Thyroid gland (tissue), 4 donors: ENCODE measurements around the gene VEPH1.

ENCODE experiments used
- CTCF ChIP-seq, 6 experiments: fragments of 200-600 bp in 3 of 6; fragments of 450-650 bp in 3 of 6; sonication (generic) in 3 of 6; IDR thresholded peaks; one replicate each; pipeline ENCODE4 v1.5.1; 2016 to 2019; ENCODE audit warnings: antibody characterized with exemption in 6 of 6, mild to moderate bottlenecking in 2 of 6, inconsistent platforms in 1 of 6, moderate library complexity in 1 of 6
- POLR2A ChIP-seq, 2 donors: fragments of 450-650 bp; IDR thresholded peaks; one replicate each; pipeline ENCODE4 v1.6.1; 2017; ENCODE audit warnings: antibody characterized with exemption in 2 of 2, mild to moderate bottlenecking in 2 of 2, moderate library complexity in 1 of 2

GRCh38 chr3:157370867-157371266, 132.3 kb downstream of the VEPH1 start:
- TF ChIP-seq CTCF (IDR thresholded peaks at IDR 0.05): no peak
- TF ChIP-seq POLR2A (IDR thresholded peaks at IDR 0.05): no peak
